Endothelial cell (in vitro differentiated cells): ENCODE data around the gene ME2. TPM values are rescaled to one million over a fixed set of nuclear protein-coding genes. Genes with fewer than 3 reads are reported as not detected.
A peak's percentile ranks its signal among the peaks of the same experiment; 100 is the strongest.

Source experiments
- DNase-seq: peaks from one replicate; pipeline ENCODE4 v3.0.0; 2021; ENCODE audit warnings: low spot score
- H3K27ac Mint-ChIP-seq: one replicate; pipeline ENCODE4 v1.8.0; 2021; ENCODE audit warnings: mixed read lengths, inconsistent platforms; ENCODE audit not compliant: unreplicated experiment
- H3K27me3 Mint-ChIP-seq: one replicate; pipeline ENCODE4 v1.8.0; 2021; ENCODE audit warnings: mild to moderate bottlenecking, moderate library complexity, mixed read lengths, inconsistent platforms; ENCODE audit not compliant: unreplicated experiment
- H3K36me3 Mint-ChIP-seq: one replicate; pipeline ENCODE4 v1.8.0; 2021; ENCODE audit warnings: mild to moderate bottlenecking, low read depth, mixed read lengths, inconsistent platforms; ENCODE audit not compliant: unreplicated experiment
- H3K4me1 Mint-ChIP-seq: one replicate; pipeline ENCODE4 v1.8.0; 2021; ENCODE audit warnings: mild to moderate bottlenecking, mixed read lengths, inconsistent platforms; ENCODE audit not compliant: unreplicated experiment
- H3K4me3 Mint-ChIP-seq: one replicate; pipeline ENCODE4 v1.8.0; 2021; ENCODE audit warnings: mild to moderate bottlenecking, mixed read lengths, inconsistent platforms; ENCODE audit not compliant: unreplicated experiment
- H3K9me3 Mint-ChIP-seq: one replicate; pipeline ENCODE4 v1.8.0; 2021; ENCODE audit warnings: mixed read lengths, inconsistent platforms; ENCODE audit not compliant: unreplicated experiment
- CTCF ChIP-seq: fragments of 200-600 bp; sonication (generic); IDR thresholded peaks from one replicate; pipeline ENCODE4 v1.5.0; 2021; ENCODE audit warnings: antibody characterized with exemption; ENCODE audit not compliant: unreplicated experiment
- total RNA-seq: library from RNA; stranded (reverse); fragmentation: NEBNext Ultra II Directional; extraction: Animal tissue kit (Norgen Biotek cat#: 25700); gene quantifications from one replicate; pipeline ENCODE4 v1.2.1, GENCODE V29; 2021; ENCODE audit not compliant: unreplicated experiment

Gene ME2
- total RNA-seq, 1 donor from 2014 or later, result 41.9 TPM

GRCh38 chr18:50836521-50836957, 42.4 kb upstream of the ME2 start:
- peaks cover 22% of the 10 kb centered on the region for H3K4me1 Mint-ChIP-seq
- H3K4me3 Mint-ChIP-seq, result no peak overlapping the region
- H3K27me3 Mint-ChIP-seq, result peaks cover 2% of the 10 kb centered on the region
- no peaks in the 10 kb centered on the region for H3K9me3 Mint-ChIP-seq
- H3K36me3 Mint-ChIP-seq, result no peaks in the 10 kb centered on the region
- no peak for TF ChIP-seq CTCF
- H3K27ac Mint-ChIP-seq, result no peak overlapping the region
- DNase-seq, result no peak

GRCh38 chr18:50839341-50839740, 39.6 kb upstream of the ME2 start:
- Mint-ChIP-seq H3K27me3 (no peaks in the 10 kb centered on the region), H3K9me3 (no peaks in the 10 kb centered on the region), H3K4me1 (peaks cover 22% of the 10 kb centered on the region), H3K36me3 (no peaks in the 10 kb centered on the region), H3K4me3 (no peak overlapping the region), H3K27ac (peak overlapping the region; percentile 97)
- no peak for DNase-seq
- TF ChIP-seq CTCF, result no peak

GRCh38 chr18:50839996-50840395, 38.9 kb upstream of the ME2 start:
- Mint-ChIP-seq H3K27ac (peak overlapping the region; percentile 97), H3K36me3 (no peaks in the 10 kb centered on the region), H3K4me3 (no peak overlapping the region), H3K4me1 (peaks cover 22% of the 10 kb centered on the region), H3K27me3 (no peaks in the 10 kb centered on the region), H3K9me3 (no peaks in the 10 kb centered on the region)
- no peak for TF ChIP-seq CTCF
- DNase-seq, result peak; percentile 16

GRCh38 chr18:50842846-50843245, 36.1 kb upstream of the ME2 start:
- Mint-ChIP-seq H3K36me3 (no peaks in the 10 kb centered on the region), H3K4me1 (peaks cover 22% of the 10 kb centered on the region), H3K4me3 (no peak overlapping the region), H3K27me3 (no peaks in the 10 kb centered on the region), H3K27ac (no peak overlapping the region), H3K9me3 (no peaks in the 10 kb centered on the region)
- TF ChIP-seq CTCF, result no peak
- no peak for DNase-seq

- no peak overlapping the region for H3K27ac Mint-ChIP-seq
- no peak for TF ChIP-seq CTCF
Observed at GRCh38 chr18:50844554-50844953, 34.4 kb upstream of the ME2 start.

More at GRCh38 chr18:50844554-50844953, 34.4 kb upstream of the ME2 start:
- no peaks in the 10 kb centered on the region for H3K9me3 Mint-ChIP-seq
- H3K4me1 Mint-ChIP-seq, result peaks cover 17% of the 10 kb centered on the region
- DNase-seq, result no peak
- H3K36me3 Mint-ChIP-seq, result no peaks in the 10 kb centered on the region
- no peak overlapping the region for H3K4me3 Mint-ChIP-seq
- no peaks in the 10 kb centered on the region for H3K27me3 Mint-ChIP-seq
